ENCODE results near the gene GPATCH2L.

GPATCH2L gene

GRCh38 chr14:76205708-76206107, 54.0 kb downstream of the GPATCH2L start:
- in situ Hi-C loops (cut with MboI; ENCODE audit: low sequenced_read_pairs, unreplicated experiment): no loop called here
- no peak for TF ChIP-seq CTCF (IDR thresholded peaks at IDR 0.05; ENCODE audit: borderline replicate concordance, control extremely low read depth, extremely low read depth, insufficient read depth, missing control alignments)
- DNase-seq (ENCODE audit: low spot score): no peak

DNA sequence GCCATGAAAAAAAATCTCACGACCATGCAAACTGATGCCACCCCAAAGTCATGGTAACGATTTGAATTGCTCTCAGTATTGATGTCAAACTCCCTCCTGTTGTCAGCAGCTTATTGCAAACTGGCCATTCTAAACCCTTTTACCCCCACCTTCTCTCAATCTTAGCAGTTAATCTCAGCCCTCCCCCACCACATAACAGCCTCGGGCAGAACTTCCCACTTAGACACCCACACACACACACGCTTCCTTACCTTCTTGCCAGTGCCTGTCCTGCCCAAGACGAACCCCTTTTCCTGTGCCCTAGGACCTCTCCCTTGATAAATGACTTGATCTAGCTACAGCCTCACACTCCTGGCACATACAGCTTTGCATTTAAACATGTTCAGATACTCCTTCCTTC, 56.6 kb downstream of the GPATCH2L start:
- in situ Hi-C loops (cut with MboI; ENCODE audit: low sequenced_read_pairs, unreplicated experiment): no loop called here
- DNase-seq (ENCODE audit: low spot score): no peak
- TF ChIP-seq CTCF (IDR thresholded peaks at IDR 0.05; ENCODE audit: borderline replicate concordance, control extremely low read depth, extremely low read depth, insufficient read depth, missing control alignments): no peak

GRCh38 chr14:76212242-76212641, 60.5 kb downstream of the GPATCH2L start:
- DNase-seq (ENCODE audit: low spot score): no peak
- in situ Hi-C loops (cut with MboI; ENCODE audit: low sequenced_read_pairs, unreplicated experiment): no loop called here

DNA sequence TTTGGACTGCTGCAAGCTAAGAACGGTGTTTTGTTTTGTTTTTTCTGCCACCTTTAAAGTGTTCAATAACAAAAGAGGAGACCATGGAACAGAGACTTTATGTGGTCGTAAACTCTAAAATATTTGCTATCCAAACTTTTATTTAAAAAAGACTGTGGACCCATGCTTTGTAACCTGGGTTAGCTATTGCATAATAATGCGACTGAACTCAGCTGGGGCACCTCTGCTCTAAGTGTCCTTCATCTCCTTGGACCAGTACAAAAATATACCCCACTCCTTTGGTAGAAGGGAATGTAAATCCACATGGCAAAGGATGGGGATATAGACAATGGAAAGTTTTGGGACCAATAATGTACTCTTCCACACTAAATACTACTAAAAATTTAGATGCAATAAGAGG, 65.5 kb downstream of the GPATCH2L start:
- in situ Hi-C loops (cut with MboI; ENCODE audit: low sequenced_read_pairs, unreplicated experiment): no loop called here
- TF ChIP-seq CTCF (IDR thresholded peaks at IDR 0.05; ENCODE audit: borderline replicate concordance, control extremely low read depth, extremely low read depth, insufficient read depth, missing control alignments): no peak

More at GRCh38 chr14:76212242-76212641, 60.5 kb downstream of the GPATCH2L start:
- no peak for TF ChIP-seq CTCF (IDR thresholded peaks at IDR 0.05; ENCODE audit: borderline replicate concordance, control extremely low read depth, extremely low read depth, insufficient read depth, missing control alignments)

DNA sequence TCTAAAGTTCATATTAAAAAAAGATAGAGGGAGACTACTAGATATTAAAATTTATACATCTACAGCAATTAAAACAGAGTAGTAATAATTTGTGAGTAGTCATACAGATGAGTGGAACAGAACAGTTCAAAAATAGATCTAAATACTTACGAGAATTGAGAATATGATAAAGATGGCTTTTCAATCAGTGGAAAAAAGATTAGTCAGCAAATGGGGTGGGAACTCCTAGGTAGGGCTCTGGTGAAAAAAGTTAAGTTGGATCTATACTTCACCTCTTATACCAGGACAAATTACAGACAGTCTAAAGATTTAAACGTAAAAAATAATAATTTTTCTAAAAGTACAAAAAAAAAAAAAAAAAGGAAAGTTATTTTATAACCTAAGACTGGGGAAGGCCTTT, 66.9 kb downstream of the GPATCH2L start:
- no peak for TF ChIP-seq CTCF (IDR thresholded peaks at IDR 0.05; ENCODE audit: borderline replicate concordance, control extremely low read depth, extremely low read depth, insufficient read depth, missing control alignments)
- in situ Hi-C loops (cut with MboI; ENCODE audit: low sequenced_read_pairs, unreplicated experiment): no loop called here
- no peak for DNase-seq (ENCODE audit: low spot score)

More for the DNA sequence above, 65.5 kb downstream of the GPATCH2L start:
- no peak for DNase-seq (ENCODE audit: low spot score)

DNA sequence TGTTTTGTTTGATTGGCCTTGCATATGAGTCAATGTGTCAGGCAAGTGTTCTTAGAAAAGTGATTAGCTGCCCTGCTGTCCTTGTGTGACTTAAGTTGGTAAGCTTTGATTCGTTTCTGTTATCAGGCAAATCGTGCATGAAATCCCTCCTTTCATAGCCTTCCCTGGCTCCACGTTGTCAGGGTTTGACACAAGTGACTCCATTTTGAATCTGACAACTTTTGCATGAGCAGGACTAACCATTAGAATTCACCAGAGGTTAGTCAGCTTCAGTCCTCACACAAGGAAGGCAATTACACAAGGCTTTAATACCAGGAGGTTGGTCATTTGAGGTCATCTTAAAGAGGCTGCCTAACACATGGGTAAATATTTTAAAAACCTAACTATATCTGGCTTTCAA, 68.2 kb downstream of the GPATCH2L start:
- in situ Hi-C loops (cut with MboI; ENCODE audit: low sequenced_read_pairs, unreplicated experiment): no loop called here
- no peak for DNase-seq (ENCODE audit: low spot score)
- no peak for TF ChIP-seq CTCF (IDR thresholded peaks at IDR 0.05; ENCODE audit: borderline replicate concordance, control extremely low read depth, extremely low read depth, insufficient read depth, missing control alignments)
